ENCODE data around the gene UBE2Z.

GRCh38 chr17:48908047-48908843 is at the start of gene UBE2Z:
- TF ChIP-seq CTCF (IDR thresholded peaks at IDR 0.05; ENCODE audit: borderline replicate concordance, extremely low read depth, low read length, poor library complexity, severe bottlenecking) (peak; percentile 51), EZH2 (IDR thresholded peaks at IDR 0.05; ENCODE audit: borderline replicate concordance, low read depth, low read length, severe bottlenecking) (no peak)

All from DND-41 (cell line).